Activated T-cell treated with anti-CD3 and anti-CD28 coated beads, Interleukin-2, amount 50 U/mL, for 1 hour (primary cell): Measurements from ENCODE around the gene GMEB1.

Experiments used
- DNase-seq: peaks from one replicate; pipeline ENCODE4 v3.0.0-alpha.2; 2020

The GMEB1 gene

GRCh38 chr1:28751315-28752060 lies 82.9 kb downstream of the GMEB1 start:
- DNase-seq = no peak

GRCh38 chr1:28755701-28756100 lies 87.1 kb downstream of the GMEB1 start:
- no peak for DNase-seq

- no peak for DNase-seq
Measured at GRCh38 chr1:28756846-28757245, 88.3 kb downstream of the GMEB1 start.

GRCh38 chr1:28758420-28758819 lies 89.8 kb downstream of the GMEB1 start:
- no peak for DNase-seq

- no peak for DNase-seq
Measured at GRCh38 chr1:28759257-28759656, 90.7 kb downstream of the GMEB1 start.

GRCh38 chr1:28761189-28761588 lies 92.6 kb downstream of the GMEB1 start:
- no peak for DNase-seq

GRCh38 chr1:28766532-28767183 lies 98.1 kb downstream of the GMEB1 start:
- DNase-seq = no peak
